SK-N-SH (cell line): ENCODE results near the gene PARD3. TPM values are rescaled to one million over a fixed set of nuclear protein-coding genes. Genes with fewer than 3 reads are reported as not detected.
A peak's percentile ranks its signal among the peaks of the same experiment; 100 is the strongest.

Source experiments
- CTCF ChIA-PET: fragments of 300-600, 350-600 bp; formaldehyde crosslinking; extraction: SDS; loops from one replicate; lab custom pipeline; 2021; lab: Yijun Ruan, JAX
- POLR2A ChIA-PET: fragments of 350-600 bp; sonication (Branson Sonifier 250); formaldehyde crosslinking; extraction: SDS; loops from one replicate; lab custom pipeline; 2020; ENCODE audit warnings: antibody characterized with exemption, inconsistent platforms; lab: Yijun Ruan, JAX
- DNase-seq: peaks from one replicate; pipeline ENCODE4 v3.0.0; 2012
- H2AFZ ChIP-seq: fragments of 200-600 bp; sonication (generic); 2 replicates; pipeline ENCODE4 v1.8.1; 2016; ENCODE audit warnings: antibody characterized with exemption, mild to moderate bottlenecking, low read depth
- H3F3A ChIP-seq: fragments of 200-600 bp; sonication (generic); replicated peaks from 2 replicates; pipeline ENCODE3; 2016; ENCODE audit warnings: antibody characterized with exemption, mild to moderate bottlenecking; ENCODE audit not compliant: insufficient read depth
- H3K27ac ChIP-seq, 2 experiments: fragments of 200-500 bp in 1 of 2; fragments of 200-600 bp in 1 of 2; sonication (Bioruptor generic) in 1 of 2; sonication (generic), shearing (Covaris generic) in 1 of 2; 2 replicates each; pipeline versions ENCODE4 v1.5.1 to v1.6.1; 2014 to 2016; ENCODE audit warnings: low read depth in 2 of 2, inconsistent platforms in 1 of 2, low read length in 1 of 2, mild to moderate bottlenecking in 1 of 2, mixed read lengths in 1 of 2
- H3K27me3 ChIP-seq: fragments of 200-600 bp; sonication (generic), shearing (Covaris generic); 2 replicates; pipeline ENCODE4 v1.6.1; 2016; ENCODE audit warnings: mixed run types; ENCODE audit not compliant: insufficient read depth
- H3K36me3 ChIP-seq, 2 experiments: fragments of 200-500 bp in 1 of 2; fragments of 200-600 bp in 1 of 2; sonication (Bioruptor generic) in 1 of 2; sonication (generic) in 1 of 2; replicated peaks in 1 of 2; 2 replicates each; pipeline versions ENCODE3 to v1.5.1; 2014 to 2016; ENCODE audit warnings: low read length in 1 of 2, mild to moderate bottlenecking in 1 of 2; ENCODE audit not compliant: insufficient read depth in 2 of 2, control insufficient read depth in 1 of 2
- H3K4me1 ChIP-seq, 2 experiments: fragments of 200-500 bp in 1 of 2; fragments of 200-600 bp in 1 of 2; sonication (Bioruptor generic) in 1 of 2; sonication (generic), shearing (Covaris generic) in 1 of 2; 2 replicates each; pipeline versions ENCODE4 v1.5.1 to v1.6.1; 2014 to 2016; ENCODE audit warnings: low read depth in 1 of 2, low read length in 1 of 2, mixed run types in 1 of 2; ENCODE audit not compliant: insufficient read depth in 2 of 2, control insufficient read depth in 1 of 2
- H3K4me2 ChIP-seq: fragments of 200-600 bp; sonication (generic), shearing (Covaris generic); 2 replicates; pipeline ENCODE4 v1.6.1; 2017; ENCODE audit warnings: mixed run types
- H3K4me3 ChIP-seq, 2 experiments: fragments of 200-500 bp in 1 of 2; fragments of 200-600 bp in 1 of 2; sonication (Bioruptor generic) in 1 of 2; sonication (generic), shearing (Covaris generic) in 1 of 2; 2 replicates each; pipeline versions ENCODE4 v1.5.1 to v1.8.1; 2014 to 2016; ENCODE audit warnings: low read depth in 2 of 2, inconsistent platforms in 1 of 2, low read length in 1 of 2, mild to moderate bottlenecking in 1 of 2, mixed read lengths in 1 of 2, moderate library complexity in 1 of 2
- H3K79me2 ChIP-seq: fragments of 200-600 bp; sonication (generic); 2 replicates; pipeline ENCODE4 v1.8.1; 2017; ENCODE audit warnings: mild to moderate bottlenecking; ENCODE audit not compliant: insufficient read depth
- H3K9ac ChIP-seq: fragments of 200-600 bp; sonication (generic); 2 replicates; pipeline ENCODE4 v1.6.1; 2017; ENCODE audit warnings: mixed run types
- H3K9me2 ChIP-seq: fragments of 200-600 bp; sonication (generic); 2 replicates; pipeline ENCODE4 v1.6.1; 2017; ENCODE audit warnings: mixed run types
- H3K9me3 ChIP-seq: fragments of 200-600 bp; sonication (generic); 2 replicates; pipeline ENCODE4 v1.6.1; 2017; ENCODE audit warnings: mixed run types, mild to moderate bottlenecking, moderate library complexity
- H4K20me1 ChIP-seq: fragments of 200-600 bp; sonication (generic); 2 replicates; pipeline ENCODE4 v1.6.1; 2017; ENCODE audit warnings: mild to moderate bottlenecking, mixed run types; ENCODE audit not compliant: insufficient read depth
- CHD2 ChIP-seq: fragments of 150-350 bp; IDR thresholded peaks from 2 replicates; pipeline ENCODE4 v1.6.1; 2018; ENCODE audit warnings: low read length; ENCODE audit not compliant: partially characterized antibody
- EP300 ChIP-seq, 2 experiments: IDR thresholded peaks; 2 replicates each; pipeline versions ENCODE4 v1.4.0 to v1.6.1; 2012; ENCODE audit warnings: borderline replicate concordance in 1 of 2, low read depth in 1 of 2, low read length in 1 of 2
- EZH2phosphoT487 ChIP-seq: fragments of 200-600 bp; sonication (generic); IDR thresholded peaks from 2 replicates; pipeline ENCODE4 v1.6.1; 2017; ENCODE audit warnings: low read depth, mixed run types, mild to moderate bottlenecking, antibody characterized with exemption, moderate library complexity, borderline replicate concordance
- FOSL2 ChIP-seq: IDR thresholded peaks from 2 replicates; pipeline ENCODE4 v1.4.0; 2012; ENCODE audit warnings: low read depth, mild to moderate bottlenecking, moderate library complexity, borderline replicate concordance
- FOXJ3 ChIP-seq: sonication (generic); formaldehyde crosslinking; IDR thresholded peaks from 2 replicates; pipeline ENCODE4 v1.5.1; 2020; ENCODE audit warnings: mild to moderate bottlenecking, missing genetic modification reagents
- FOXM1 ChIP-seq: IDR thresholded peaks from 2 replicates; pipeline ENCODE4 v1.4.0; 2012; ENCODE audit warnings: low read depth, mild to moderate bottlenecking
- JUND ChIP-seq: IDR thresholded peaks from 2 replicates; pipeline ENCODE4 v1.4.0; 2012
- MXI1 ChIP-seq: IDR thresholded peaks from 2 replicates; pipeline ENCODE4 v1.6.1; 2012; ENCODE audit warnings: mild to moderate bottlenecking, low read depth, low read length, improper control_type of control experiment
- NFIC ChIP-seq: IDR thresholded peaks from 2 replicates; pipeline ENCODE4 v1.4.0; 2012; ENCODE audit warnings: borderline replicate concordance
- RFX5 ChIP-seq: IDR thresholded peaks from 2 replicates; pipeline ENCODE4 v1.6.1; 2012; ENCODE audit warnings: mild to moderate bottlenecking, improper control_type of control experiment, low read length
- RXRA ChIP-seq: IDR thresholded peaks from 2 replicates; pipeline ENCODE4 v1.4.0; 2012; ENCODE audit warnings: low read depth, mild to moderate bottlenecking, borderline replicate concordance
- SIN3A ChIP-seq: IDR thresholded peaks from 2 replicates; pipeline ENCODE4 v1.6.1; 2012; ENCODE audit warnings: low read depth, mild to moderate bottlenecking, low read length, moderate library complexity, borderline replicate concordance
- SMC3 ChIP-seq: IDR thresholded peaks from 2 replicates; pipeline ENCODE4 v1.6.1; 2012; ENCODE audit warnings: low read depth, low read length, improper control_type of control experiment
- YY1 ChIP-seq: IDR thresholded peaks from 2 replicates; pipeline ENCODE4 v1.4.0; 2012; ENCODE audit warnings: low read depth, mild to moderate bottlenecking
- WGBS: methylation state at CpG from one replicate; pipeline ENCODE4 v1.1.6; 2017; ENCODE audit warnings: low lambda C conversion rate; 5-methylcytosine and 5-hydroxymethylcytosine counted together
- polyA plus RNA-seq, 3 experiments: library from polyadenylated mRNA; depleted of rRNA; stranded (reverse); fragments of >200 nt; gene quantifications; 2 replicates each; pipeline ENCODE4 v1.2.3, GENCODE V29; 2012
- TF ChIP-seq, protein P1 (sequence below): IDR thresholded peaks from 2 replicates; pipeline ENCODE4 v1.4.0; 2012; ENCODE audit warnings: low read depth
- TF ChIP-seq, protein P2 (sequence below): IDR thresholded peaks from 2 replicates; pipeline ENCODE4; 2012
- TF ChIP-seq, protein P3 (sequence below): fragments of 150-350 bp; IDR thresholded peaks from 2 replicates; pipeline ENCODE4 v1.6.1; 2016; ENCODE audit warnings: mild to moderate bottlenecking, low read depth, low read length
- TF ChIP-seq, protein P4 (sequence below): IDR thresholded peaks from 2 replicates; pipeline ENCODE4 v1.6.1; 2012; ENCODE audit warnings: mild to moderate bottlenecking, low read depth, low read length, moderate library complexity
- TF ChIP-seq, protein P5 (sequence below): IDR thresholded peaks from 2 replicates; pipeline ENCODE4 v1.4.0; 2012; ENCODE audit warnings: low read depth, borderline replicate concordance

PARD3 gene
- polyA plus RNA-seq, 1 of the 3 experiments (the other 2 are of a cell fraction), result 29.4 TPM

GRCh38 chr10:34135515-34135914 lies 679.6 kb downstream of the PARD3 start:
- ChIA-PET CTCF (interaction anchor here (0.9 to 1.3 kb wide), 2 partner anchors 19 to 503 kb away, joined by 3 to 4 read pairs; no protein-coding TSS in a partner anchor), POLR2A (no interaction called here)
- Histone ChIP-seq H3K36me3 (no peaks in the 10 kb centered on the region), H3K9me2 (no peaks in the 10 kb centered on the region), H4K20me1 (no peaks in the 10 kb centered on the region), H3F3A (peaks cover 5% of the 10 kb centered on the region), H3K9me3 (no peaks in the 10 kb centered on the region), H3K27me3 (no peaks in the 10 kb centered on the region), H3K4me1 (peaks cover 3 to 9% of the 10 kb centered on the region in 2 experiments; a peak in 3 of 4 replicates), H3K4me3 (no peak overlapping the region), H3K27ac (no peak overlapping the region), H3K79me2 (no peaks in the 10 kb centered on the region), H2AFZ (no peak overlapping the region), H3K4me2 (no peak overlapping the region), H3K9ac (no peak overlapping the region)
- WGBS, result 95% methylated on average over 5 of the region's 5 CpGs
- DNase-seq, result no peak
- TF ChIP-seq RFX5, result no peak
- TF ChIP-seq NFIC, result no peak
- TF ChIP-seq SIN3A, result no peak

DNA sequence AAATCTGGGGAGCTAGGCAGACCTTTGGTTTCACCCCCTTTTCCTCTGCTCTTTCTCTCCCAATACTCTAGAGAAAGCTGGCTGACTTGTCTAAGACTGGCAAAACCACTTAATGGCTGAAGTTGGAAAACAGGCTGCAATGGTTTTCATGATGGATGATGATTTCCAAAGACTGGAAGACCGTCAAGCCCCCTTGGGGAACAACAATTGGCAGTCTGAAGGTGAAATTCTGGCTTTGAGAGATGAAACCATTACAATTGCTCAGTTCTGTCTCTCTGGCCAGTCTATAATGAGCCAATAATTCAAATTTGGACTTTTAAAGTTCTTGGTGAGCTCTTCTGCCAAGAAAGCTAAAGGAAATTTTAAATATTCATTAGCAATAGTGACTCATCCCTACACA lies 680.5 kb downstream of the PARD3 start:
- Histone ChIP-seq H3K79me2 (no peaks in the 10 kb centered on the region), H3K9ac (no peak overlapping the region), H3K4me2 (no peak overlapping the region), H3K4me3 (no peak overlapping the region), H3K9me2 (no peaks in the 10 kb centered on the region), H3K4me1 (peaks cover 3 to 9% of the 10 kb centered on the region in 2 experiments; a peak in 3 of 4 replicates), H3K9me3 (no peaks in the 10 kb centered on the region), H3K36me3 (no peaks in the 10 kb centered on the region), H3F3A (peaks cover 5% of the 10 kb centered on the region), H3K27ac (peak overlapping the region in 1 of 2 experiments; percentile 31; a peak in 1 of 4 replicates), H4K20me1 (no peaks in the 10 kb centered on the region)
- no peak for DNase-seq
- 35% methylated on average over 1 of the region's 1 CpG for WGBS
- ChIA-PET CTCF (interaction anchor here (1.3 to 1.4 kb wide), 2 partner anchors 13 to 503 kb away, joined by 3 read pairs; no protein-coding TSS in a partner anchor), POLR2A (no interaction called here)
- TF ChIP-seq MXI1 (no peak), JUND (no peak), SIN3A (no peak), EP300 (IDR thresholded peaks at IDR 0.05; ENCODE audit: borderline replicate concordance in 1 of 2, low read depth in 1 of 2, low read length in 1 of 2) (no peak), YY1 (no peak), FOSL2 (no peak), FOXM1 (no peak), SMC3 (no peak), NFIC (no peak), FOXJ3 (no peak), RXRA (no peak), CHD2 (no peak), EZH2phosphoT487 (no peak)
- TF ChIP-seq, protein P1, sequence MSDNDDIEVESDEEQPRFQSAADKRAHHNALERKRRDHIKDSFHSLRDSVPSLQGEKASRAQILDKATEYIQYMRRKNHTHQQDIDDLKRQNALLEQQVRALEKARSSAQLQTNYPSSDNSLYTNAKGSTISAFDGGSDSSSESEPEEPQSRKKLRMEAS, result no peak
- TF ChIP-seq, protein P2, sequence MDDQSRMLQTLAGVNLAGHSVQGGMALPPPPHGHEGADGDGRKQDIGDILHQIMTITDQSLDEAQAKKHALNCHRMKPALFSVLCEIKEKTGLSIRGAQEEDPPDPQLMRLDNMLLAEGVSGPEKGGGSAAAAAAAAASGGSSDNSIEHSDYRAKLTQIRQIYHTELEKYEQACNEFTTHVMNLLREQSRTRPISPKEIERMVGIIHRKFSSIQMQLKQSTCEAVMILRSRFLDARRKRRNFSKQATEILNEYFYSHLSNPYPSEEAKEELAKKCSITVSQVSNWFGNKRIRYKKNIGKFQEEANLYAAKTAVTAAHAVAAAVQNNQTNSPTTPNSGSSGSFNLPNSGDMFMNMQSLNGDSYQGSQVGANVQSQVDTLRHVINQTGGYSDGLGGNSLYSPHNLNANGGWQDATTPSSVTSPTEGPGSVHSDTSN, result no peak
- TF ChIP-seq, protein P3, sequence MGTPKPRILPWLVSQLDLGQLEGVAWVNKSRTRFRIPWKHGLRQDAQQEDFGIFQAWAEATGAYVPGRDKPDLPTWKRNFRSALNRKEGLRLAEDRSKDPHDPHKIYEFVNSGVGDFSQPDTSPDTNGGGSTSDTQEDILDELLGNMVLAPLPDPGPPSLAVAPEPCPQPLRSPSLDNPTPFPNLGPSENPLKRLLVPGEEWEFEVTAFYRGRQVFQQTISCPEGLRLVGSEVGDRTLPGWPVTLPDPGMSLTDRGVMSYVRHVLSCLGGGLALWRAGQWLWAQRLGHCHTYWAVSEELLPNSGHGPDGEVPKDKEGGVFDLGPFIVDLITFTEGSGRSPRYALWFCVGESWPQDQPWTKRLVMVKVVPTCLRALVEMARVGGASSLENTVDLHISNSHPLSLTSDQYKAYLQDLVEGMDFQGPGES, result no peak
- TF ChIP-seq, protein P4, sequence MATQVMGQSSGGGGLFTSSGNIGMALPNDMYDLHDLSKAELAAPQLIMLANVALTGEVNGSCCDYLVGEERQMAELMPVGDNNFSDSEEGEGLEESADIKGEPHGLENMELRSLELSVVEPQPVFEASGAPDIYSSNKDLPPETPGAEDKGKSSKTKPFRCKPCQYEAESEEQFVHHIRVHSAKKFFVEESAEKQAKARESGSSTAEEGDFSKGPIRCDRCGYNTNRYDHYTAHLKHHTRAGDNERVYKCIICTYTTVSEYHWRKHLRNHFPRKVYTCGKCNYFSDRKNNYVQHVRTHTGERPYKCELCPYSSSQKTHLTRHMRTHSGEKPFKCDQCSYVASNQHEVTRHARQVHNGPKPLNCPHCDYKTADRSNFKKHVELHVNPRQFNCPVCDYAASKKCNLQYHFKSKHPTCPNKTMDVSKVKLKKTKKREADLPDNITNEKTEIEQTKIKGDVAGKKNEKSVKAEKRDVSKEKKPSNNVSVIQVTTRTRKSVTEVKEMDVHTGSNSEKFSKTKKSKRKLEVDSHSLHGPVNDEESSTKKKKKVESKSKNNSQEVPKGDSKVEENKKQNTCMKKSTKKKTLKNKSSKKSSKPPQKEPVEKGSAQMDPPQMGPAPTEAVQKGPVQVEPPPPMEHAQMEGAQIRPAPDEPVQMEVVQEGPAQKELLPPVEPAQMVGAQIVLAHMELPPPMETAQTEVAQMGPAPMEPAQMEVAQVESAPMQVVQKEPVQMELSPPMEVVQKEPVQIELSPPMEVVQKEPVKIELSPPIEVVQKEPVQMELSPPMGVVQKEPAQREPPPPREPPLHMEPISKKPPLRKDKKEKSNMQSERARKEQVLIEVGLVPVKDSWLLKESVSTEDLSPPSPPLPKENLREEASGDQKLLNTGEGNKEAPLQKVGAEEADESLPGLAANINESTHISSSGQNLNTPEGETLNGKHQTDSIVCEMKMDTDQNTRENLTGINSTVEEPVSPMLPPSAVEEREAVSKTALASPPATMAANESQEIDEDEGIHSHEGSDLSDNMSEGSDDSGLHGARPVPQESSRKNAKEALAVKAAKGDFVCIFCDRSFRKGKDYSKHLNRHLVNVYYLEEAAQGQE, result no peak
- TF ChIP-seq, protein P5, sequence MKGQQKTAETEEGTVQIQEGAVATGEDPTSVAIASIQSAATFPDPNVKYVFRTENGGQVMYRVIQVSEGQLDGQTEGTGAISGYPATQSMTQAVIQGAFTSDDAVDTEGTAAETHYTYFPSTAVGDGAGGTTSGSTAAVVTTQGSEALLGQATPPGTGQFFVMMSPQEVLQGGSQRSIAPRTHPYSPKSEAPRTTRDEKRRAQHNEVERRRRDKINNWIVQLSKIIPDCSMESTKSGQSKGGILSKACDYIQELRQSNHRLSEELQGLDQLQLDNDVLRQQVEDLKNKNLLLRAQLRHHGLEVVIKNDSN, result no peak
- TF ChIP-seq, all 33 proteins: peak for 0
- no peak overlapping the region for H2AFZ ChIP-seq
- H3K27me3 ChIP-seq, result no peaks in the 10 kb centered on the region
